ENCODE measurements around the gene MFAP3.

Gene MFAP3

GRCh38 chr5:154092356-154093141 lies 53.8 kb downstream of the MFAP3 start:
- no peak for DNase-seq (ENCODE audit: low spot score)

DNA sequence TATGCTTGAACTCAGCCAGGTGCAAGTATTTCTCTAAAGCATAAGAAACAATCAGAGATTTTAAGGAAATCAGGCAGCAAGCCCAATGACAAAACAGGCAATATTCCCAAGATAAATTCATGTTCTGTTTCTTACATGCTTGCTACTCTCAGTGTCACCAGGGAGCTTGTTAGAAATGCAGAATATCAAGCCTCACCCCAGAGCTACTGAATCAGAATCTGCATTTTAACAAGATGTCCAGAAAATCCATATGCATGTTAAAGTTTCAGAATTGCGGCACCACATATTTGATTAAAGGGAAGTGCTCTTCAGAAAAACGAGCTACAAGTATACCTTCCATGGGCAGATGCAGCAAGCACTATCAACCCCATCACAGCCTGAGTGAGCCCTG lies 54.4 kb downstream of the MFAP3 start:
- no peak for DNase-seq (ENCODE audit: low spot score)

- no peak for DNase-seq (ENCODE audit: low spot score)
These were observed 57.1 kb downstream of the MFAP3 start for GRCh38 chr5:154095904-154096303.

- DNase-seq (ENCODE audit: low spot score): peak; percentile 66
These were observed 58.3 kb downstream of the MFAP3 start for GRCh38 chr5:154097031-154097430.

- DNase-seq (ENCODE audit: low spot score): no peak
These were observed 59.7 kb downstream of the MFAP3 start for GRCh38 chr5:154098465-154098864.

DNA sequence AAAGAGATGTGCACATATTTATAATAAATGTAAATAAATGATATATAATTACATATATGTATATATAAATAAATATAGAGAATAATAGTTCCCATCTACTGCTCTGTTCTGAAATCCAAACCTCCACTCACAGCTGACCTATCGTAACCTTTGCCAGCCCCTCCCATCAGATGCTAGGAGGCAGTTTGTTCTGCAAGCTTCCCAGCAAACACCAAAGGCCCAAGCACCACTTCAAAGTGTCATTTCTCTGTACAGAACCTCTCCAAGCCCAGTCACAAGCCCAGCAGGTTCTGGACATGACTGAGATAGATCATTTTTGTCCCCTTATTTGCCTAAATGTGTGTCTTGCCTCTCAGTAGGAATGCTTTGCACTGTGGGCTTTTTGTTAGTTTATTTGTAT lies 62.4 kb downstream of the MFAP3 start:
- no peak for DNase-seq (ENCODE audit: low spot score)

- no peak for DNase-seq (ENCODE audit: low spot score)
These were observed 64.5 kb downstream of the MFAP3 start for GRCh38 chr5:154103233-154103632.
